Activated B cell treated with CpG ODN at 0.5 μM for 24 hours (primary cell): ENCODE data around the gene SUCLG1. TPM values are rescaled to one million over a fixed set of nuclear protein-coding genes. Genes with fewer than 3 reads are reported as not detected.

Experiments used
- ATAC-seq: fragments of 200-7000 bp; cut with Tn5 transposase; one replicate; pipeline ENCODE4 v1.10.0; 2021; ENCODE audit warnings: low read depth, mild to moderate bottlenecking, moderate library complexity
- CTCF ChIA-PET: fragments of 350-600 bp; sonication (Branson Sonifier 250); formaldehyde crosslinking; loops from one replicate; lab custom pipeline; 2021; ENCODE audit warnings: antibody characterized with exemption; lab: Charles Lee
- POLR2A ChIA-PET: fragments of 350-600 bp; sonication (Branson Sonifier 250); formaldehyde crosslinking; loops from one replicate; lab custom pipeline; 2021; ENCODE audit warnings: antibody characterized with exemption; lab: Charles Lee
- DNase-seq: peaks from one replicate; pipeline ENCODE4 v3.0.0; 2022
- H3K27ac Mint-ChIP-seq: one replicate; pipeline ENCODE4 v1.8.0; 2020; ENCODE audit warnings: mixed read lengths
- H3K27me3 Mint-ChIP-seq: one replicate; pipeline ENCODE4 v1.8.0; 2021; ENCODE audit warnings: mixed read lengths
- H3K36me3 Mint-ChIP-seq: one replicate; pipeline ENCODE4 v1.8.0; 2021; ENCODE audit warnings: low read depth, mixed read lengths
- H3K4me1 Mint-ChIP-seq: one replicate; pipeline ENCODE4 v1.8.0; 2021; ENCODE audit warnings: mixed read lengths
- H3K4me3 Mint-ChIP-seq: one replicate; pipeline ENCODE4 v1.8.0; 2020; ENCODE audit warnings: mild to moderate bottlenecking, mixed read lengths
- H3K9me3 Mint-ChIP-seq: one replicate; pipeline ENCODE4 v1.8.0; 2020; ENCODE audit warnings: mixed read lengths
- intact Hi-C: fragments of 100-400 bp; cut with micrococcal nuclease; formaldehyde crosslinking; loops from one replicate; pipeline ENCODE4 v1.15.1; 2024
- total RNA-seq: library from RNA; stranded (reverse); gene quantifications from 2 replicates; pipeline ENCODE4 v1.2.3, GENCODE V29; 2022
- TF ChIP-seq, protein P1 (sequence below): fragments of 200-600 bp; IDR thresholded peaks from one replicate; pipeline ENCODE4 v1.8.0; 2022; ENCODE audit warnings: antibody characterized with exemption, mild to moderate bottlenecking

SUCLG1 gene
- total RNA-seq, 1 donor from 2014 or later, result 45.9 TPM

- H3K27me3 Mint-ChIP-seq, result peaks cover 30% of the 10 kb centered on the region
- ATAC-seq (no peak), DNase-seq (no peak)
- H3K9me3 Mint-ChIP-seq, result peaks cover 3% of the 10 kb centered on the region
- no peaks in the 10 kb centered on the region for H3K36me3 Mint-ChIP-seq
- no peak overlapping the region for H3K27ac Mint-ChIP-seq
- intact Hi-C loops, result no loop called here
- ChIA-PET CTCF (no interaction called here), POLR2A (no interaction called here)
- H3K4me3 Mint-ChIP-seq, result no peak overlapping the region
- H3K4me1 Mint-ChIP-seq, result no peaks in the 10 kb centered on the region
- TF ChIP-seq, protein P1, sequence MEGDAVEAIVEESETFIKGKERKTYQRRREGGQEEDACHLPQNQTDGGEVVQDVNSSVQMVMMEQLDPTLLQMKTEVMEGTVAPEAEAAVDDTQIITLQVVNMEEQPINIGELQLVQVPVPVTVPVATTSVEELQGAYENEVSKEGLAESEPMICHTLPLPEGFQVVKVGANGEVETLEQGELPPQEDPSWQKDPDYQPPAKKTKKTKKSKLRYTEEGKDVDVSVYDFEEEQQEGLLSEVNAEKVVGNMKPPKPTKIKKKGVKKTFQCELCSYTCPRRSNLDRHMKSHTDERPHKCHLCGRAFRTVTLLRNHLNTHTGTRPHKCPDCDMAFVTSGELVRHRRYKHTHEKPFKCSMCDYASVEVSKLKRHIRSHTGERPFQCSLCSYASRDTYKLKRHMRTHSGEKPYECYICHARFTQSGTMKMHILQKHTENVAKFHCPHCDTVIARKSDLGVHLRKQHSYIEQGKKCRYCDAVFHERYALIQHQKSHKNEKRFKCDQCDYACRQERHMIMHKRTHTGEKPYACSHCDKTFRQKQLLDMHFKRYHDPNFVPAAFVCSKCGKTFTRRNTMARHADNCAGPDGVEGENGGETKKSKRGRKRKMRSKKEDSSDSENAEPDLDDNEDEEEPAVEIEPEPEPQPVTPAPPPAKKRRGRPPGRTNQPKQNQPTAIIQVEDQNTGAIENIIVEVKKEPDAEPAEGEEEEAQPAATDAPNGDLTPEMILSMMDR, result no peak
Observed at GRCh38 chr2:84389794-84390193, 69.3 kb downstream of the SUCLG1 start.

DNA sequence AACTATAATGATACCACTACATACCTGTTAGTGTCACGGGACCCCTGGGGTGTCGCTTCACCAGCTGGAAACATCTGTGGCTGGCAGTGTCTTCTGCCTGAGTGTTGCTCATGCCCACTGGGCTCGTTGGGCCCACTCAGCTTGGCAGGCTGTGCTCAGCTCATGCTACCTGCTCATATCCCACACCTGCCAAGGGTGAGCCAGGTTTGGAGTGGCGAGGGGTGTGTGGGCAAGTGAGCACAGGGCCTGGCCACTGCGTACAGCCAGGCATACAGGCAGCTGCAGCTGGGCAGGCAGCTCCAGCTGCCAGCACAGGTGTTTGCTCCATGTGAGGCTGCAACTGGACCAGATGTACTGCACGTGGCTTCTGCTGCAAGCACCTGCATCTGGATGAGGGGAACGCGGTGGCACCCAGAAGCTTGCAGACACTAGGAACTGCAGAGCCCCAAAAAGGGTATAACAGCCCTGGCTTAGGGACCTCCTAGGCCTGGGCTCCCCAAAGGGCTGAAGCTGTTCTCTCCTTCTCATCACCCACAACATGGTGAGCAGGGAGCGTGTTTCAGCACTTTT, 70.1 kb downstream of the SUCLG1 start:
- TF ChIP-seq, protein P1, result no peak
- no peak for ATAC-seq
- intact Hi-C loops, result no loop called here
- CTCF ChIA-PET, result no interaction called here
- Mint-ChIP-seq H3K4me1 (no peaks in the 10 kb centered on the region), H3K4me3 (no peak overlapping the region), H3K36me3 (no peaks in the 10 kb centered on the region), H3K27me3 (peaks cover 30% of the 10 kb centered on the region), H3K27ac (no peak overlapping the region), H3K9me3 (peaks cover 3% of the 10 kb centered on the region)
- no peak for DNase-seq
- POLR2A ChIA-PET, result no interaction called here

GRCh38 chr2:84388133-84388532, 70.9 kb downstream of the SUCLG1 start:
- no peak overlapping the region for H3K4me3 Mint-ChIP-seq
- no peak overlapping the region for H3K27ac Mint-ChIP-seq
- POLR2A ChIA-PET, result no interaction called here
- H3K4me1 Mint-ChIP-seq, result no peaks in the 10 kb centered on the region
- H3K27me3 Mint-ChIP-seq, result peaks cover 32% of the 10 kb centered on the region
- no peak for ATAC-seq
- H3K9me3 Mint-ChIP-seq, result peaks cover 3% of the 10 kb centered on the region
- TF ChIP-seq, protein P1, result no peak
- no peaks in the 10 kb centered on the region for H3K36me3 Mint-ChIP-seq
- DNase-seq, result no peak
- intact Hi-C loops, result no loop called here
- CTCF ChIA-PET, result no interaction called here

- H3K4me3 Mint-ChIP-seq, result no peak overlapping the region
- POLR2A ChIA-PET, result no interaction called here
- CTCF ChIA-PET, result no interaction called here
- H3K27ac Mint-ChIP-seq, result no peak overlapping the region
- no peaks in the 10 kb centered on the region for H3K9me3 Mint-ChIP-seq
- H3K36me3 Mint-ChIP-seq, result no peaks in the 10 kb centered on the region
- intact Hi-C loops, result no loop called here
- ATAC-seq (no peak), DNase-seq (no peak)
- peaks cover 25% of the 10 kb centered on the region for H3K27me3 Mint-ChIP-seq
- H3K4me1 Mint-ChIP-seq, result no peaks in the 10 kb centered on the region
- TF ChIP-seq, protein P1, result no peak
Observed at GRCh38 chr2:84386336-84387040, 72.6 kb downstream of the SUCLG1 start.

DNA sequence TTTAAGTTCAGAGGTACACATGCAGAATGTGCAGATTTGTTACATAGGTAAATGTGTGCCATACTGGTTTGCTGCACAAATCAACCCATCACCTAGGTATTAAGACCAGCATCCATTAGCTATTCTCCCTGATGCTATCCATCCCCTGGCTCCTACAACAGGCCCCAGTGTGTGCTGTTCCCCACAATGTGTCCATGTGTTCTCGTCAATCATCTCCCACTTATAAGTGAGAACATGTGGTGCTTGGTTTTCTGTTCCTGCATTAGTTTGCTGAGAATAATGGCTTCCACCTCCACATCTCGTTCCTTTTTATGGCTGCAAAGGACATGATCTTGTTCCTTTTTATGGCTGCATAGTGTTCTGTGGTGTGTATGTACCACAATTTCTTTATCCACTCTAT, 75.8 kb downstream of the SUCLG1 start:
- POLR2A ChIA-PET, result no interaction called here

More for the DNA sequence above, 75.8 kb downstream of the SUCLG1 start:
- no peak overlapping the region for H3K4me3 Mint-ChIP-seq
- no peaks in the 10 kb centered on the region for H3K4me1 Mint-ChIP-seq
- no peaks in the 10 kb centered on the region for H3K36me3 Mint-ChIP-seq
- DNase-seq, result no peak
- H3K27ac Mint-ChIP-seq, result no peak overlapping the region
- peaks cover 19% of the 10 kb centered on the region for H3K27me3 Mint-ChIP-seq
- CTCF ChIA-PET, result no interaction called here
- intact Hi-C loops, result no loop called here
- H3K9me3 Mint-ChIP-seq, result no peaks in the 10 kb centered on the region
- TF ChIP-seq, protein P1, result no peak
- ATAC-seq, result no peak
